ENCODE data around the gene HHLA2.

GRCh38 chr3:108389372-108389771, 93.0 kb downstream of the HHLA2 start:
- TF ChIP-seq CTCF (IDR thresholded peaks at IDR 0.05): no peak
- TF ChIP-seq POLR2A (IDR thresholded peaks at IDR 0.05): no peak

Measured in body of pancreas (tissue), 4 donors.